Hepatocyte (in vitro differentiated cells): Measurements from ENCODE around the gene LDHB. TPM values are rescaled to one million over a fixed set of nuclear protein-coding genes. Genes with fewer than 3 reads are reported as not detected.

ENCODE experiments used
- DNase-seq: peaks from one replicate; pipeline ENCODE4 v3.0.0-alpha.2; 2016; ENCODE audit warnings: low spot score
- H2AFZ ChIP-seq: fragments of 200-600 bp; sonication (generic); 2 replicates; pipeline ENCODE4 v1.6.0; 2016; ENCODE audit warnings: antibody characterized with exemption, mild to moderate bottlenecking
- H3K27ac ChIP-seq: fragments of 200-600 bp; sonication (generic); 2 replicates; pipeline ENCODE4 v1.5.1; 2016; ENCODE audit warnings: mild to moderate bottlenecking
- H3K27me3 ChIP-seq: fragments of 200-600 bp; sonication (generic); 2 replicates; pipeline ENCODE4 v1.6.1; 2016
- H3K36me3 ChIP-seq: fragments of 200-600 bp; sonication (generic); replicated peaks from 2 replicates; pipeline ENCODE4 v1.5.1; 2016; ENCODE audit warnings: low read depth; ENCODE audit not compliant: insufficient read depth
- H3K4me1 ChIP-seq: fragments of 200-600 bp; sonication (generic); 2 replicates; pipeline ENCODE4 v1.5.1; 2016; ENCODE audit warnings: mild to moderate bottlenecking, moderate library complexity; ENCODE audit not compliant: insufficient read depth
- H3K4me2 ChIP-seq: fragments of 200-600 bp; sonication (generic); 2 replicates; pipeline ENCODE4 v1.6.0; 2016
- H3K4me3 ChIP-seq: fragments of 200-600 bp; sonication (generic); 2 replicates; pipeline ENCODE4 v1.5.1; 2016; ENCODE audit warnings: mild to moderate bottlenecking
- H3K79me2 ChIP-seq: fragments of 200-600 bp; sonication (generic); 2 replicates; pipeline ENCODE4 v1.6.0; 2017; ENCODE audit warnings: mild to moderate bottlenecking
- H3K9me2 ChIP-seq: fragments of 200-600 bp; sonication (generic); replicated peaks from 2 replicates; pipeline ENCODE4 v1.6.0; 2017; ENCODE audit warnings: mild to moderate bottlenecking; ENCODE audit not compliant: insufficient read depth
- H3K9me3 ChIP-seq: fragments of 200-600 bp; sonication (generic); 2 replicates; pipeline ENCODE4 v1.5.1; 2016; ENCODE audit warnings: low read depth, mild to moderate bottlenecking
- H4K20me1 ChIP-seq: fragments of 200-600 bp; sonication (generic); 2 replicates; pipeline ENCODE4 v1.6.0; 2016; ENCODE audit warnings: mild to moderate bottlenecking; ENCODE audit not compliant: insufficient read depth, poor library complexity, severe bottlenecking
- EZH2 ChIP-seq: fragments of 200-600 bp; sonication (generic); IDR thresholded peaks from 2 replicates; pipeline ENCODE4 v1.6.1; 2016; ENCODE audit warnings: antibody characterized with exemption, mild to moderate bottlenecking, borderline replicate concordance
- EZH2phosphoT487 ChIP-seq: fragments of 200-600 bp; sonication (generic); IDR thresholded peaks from one replicate; pipeline ENCODE4 v1.6.1; 2018; ENCODE audit warnings: antibody characterized with exemption, mild to moderate bottlenecking, low read depth, moderate library complexity; ENCODE audit not compliant: unreplicated experiment, severe bottlenecking
- WGBS: methylation state at CpG from one replicate; pipeline ENCODE4 v1.1.6; 2016; ENCODE audit warnings: low lambda C conversion rate; ENCODE audit errors: missing lambda C conversion rate; 5-methylcytosine and 5-hydroxymethylcytosine counted together
- polyA plus RNA-seq: library from polyadenylated mRNA; unstranded; fragments of >200 nt; fragmentation: Nextera tagmentation; extraction: Ambion mirVana; gene quantifications from 2 replicates; pipeline ENCODE4 v1.2.1, GENCODE V29; 2016
- total RNA-seq: library from RNA; depleted of rRNA; stranded (reverse); fragments of >200 nt; gene quantifications from 2 replicates; pipeline ENCODE4 v1.2.3, GENCODE V29; 2014
- TF ChIP-seq, protein P1 (sequence below): fragments of 200-600 bp; sonication (generic); IDR thresholded peaks from 2 replicates; pipeline ENCODE4 v1.5.1; 2016; ENCODE audit warnings: antibody characterized with exemption, mild to moderate bottlenecking; ENCODE audit not compliant: poor library complexity

Gene LDHB
- total and polyA plus RNA-seq, 2 experiments from 2014 or later: 641 to 669 TPM

DNA sequence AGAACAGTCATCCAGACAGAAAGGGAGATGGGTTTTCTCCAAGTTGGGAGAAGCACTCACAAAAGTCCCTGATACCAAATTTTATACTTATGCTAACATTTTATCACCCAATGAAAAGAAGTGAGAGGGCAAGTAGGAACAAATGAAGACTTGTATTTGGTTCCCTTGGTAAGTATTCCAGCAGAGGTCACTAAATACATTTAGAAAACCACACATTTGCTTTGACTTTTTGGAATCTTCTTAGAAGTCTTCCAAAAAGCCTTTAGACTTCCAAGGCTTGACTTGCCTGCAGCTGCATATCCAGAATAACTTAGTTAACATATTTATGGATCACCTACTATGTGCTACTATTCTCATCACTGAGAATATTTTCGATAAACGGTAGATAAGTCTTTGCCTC, 49.9 kb downstream of the LDHB start:
- peak; percentile 12 for DNase-seq

DNA sequence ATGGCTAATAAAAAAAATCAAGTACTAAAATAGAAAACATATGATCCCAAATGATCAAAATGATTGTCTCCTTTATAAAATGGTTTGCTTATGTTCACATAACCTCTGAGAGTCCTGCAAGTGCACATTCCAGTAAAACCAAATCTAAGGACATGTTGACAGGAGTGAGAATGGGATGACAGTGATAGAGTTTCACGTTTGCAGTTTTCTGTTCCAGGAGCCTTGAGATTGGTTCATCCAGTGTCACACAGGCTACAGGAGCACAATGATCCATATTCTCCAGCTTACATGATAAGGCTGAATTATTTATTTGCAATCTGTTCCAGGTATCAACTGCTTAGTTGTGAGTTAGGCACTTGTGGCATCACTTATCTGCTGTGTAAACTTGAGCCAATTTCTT, 51.5 kb downstream of the LDHB start:
- no peaks in the 10 kb centered on the region for H3K9me2 ChIP-seq
- 52% methylated on average over 1 of the region's 1 CpG for WGBS

More for the DNA sequence above, 49.9 kb downstream of the LDHB start:
- no peak overlapping the region for H2AFZ ChIP-seq
- no peaks in the 10 kb centered on the region for H3K27me3 ChIP-seq
- H3K9me2 ChIP-seq: no peaks in the 10 kb centered on the region
- 93% methylated on average over 2 of the region's 2 CpGs for WGBS
- no peaks in the 10 kb centered on the region for H3K4me1 ChIP-seq
- no peak overlapping the region for H3K27ac ChIP-seq
- TF ChIP-seq EZH2: no peak
- TF ChIP-seq, protein P1, sequence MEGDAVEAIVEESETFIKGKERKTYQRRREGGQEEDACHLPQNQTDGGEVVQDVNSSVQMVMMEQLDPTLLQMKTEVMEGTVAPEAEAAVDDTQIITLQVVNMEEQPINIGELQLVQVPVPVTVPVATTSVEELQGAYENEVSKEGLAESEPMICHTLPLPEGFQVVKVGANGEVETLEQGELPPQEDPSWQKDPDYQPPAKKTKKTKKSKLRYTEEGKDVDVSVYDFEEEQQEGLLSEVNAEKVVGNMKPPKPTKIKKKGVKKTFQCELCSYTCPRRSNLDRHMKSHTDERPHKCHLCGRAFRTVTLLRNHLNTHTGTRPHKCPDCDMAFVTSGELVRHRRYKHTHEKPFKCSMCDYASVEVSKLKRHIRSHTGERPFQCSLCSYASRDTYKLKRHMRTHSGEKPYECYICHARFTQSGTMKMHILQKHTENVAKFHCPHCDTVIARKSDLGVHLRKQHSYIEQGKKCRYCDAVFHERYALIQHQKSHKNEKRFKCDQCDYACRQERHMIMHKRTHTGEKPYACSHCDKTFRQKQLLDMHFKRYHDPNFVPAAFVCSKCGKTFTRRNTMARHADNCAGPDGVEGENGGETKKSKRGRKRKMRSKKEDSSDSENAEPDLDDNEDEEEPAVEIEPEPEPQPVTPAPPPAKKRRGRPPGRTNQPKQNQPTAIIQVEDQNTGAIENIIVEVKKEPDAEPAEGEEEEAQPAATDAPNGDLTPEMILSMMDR: peak; percentile 43
- no peaks in the 10 kb centered on the region for H3K79me2 ChIP-seq
- H3K36me3 ChIP-seq: no peaks in the 10 kb centered on the region
- H3K4me3 ChIP-seq: no peak overlapping the region
- H3K4me2 ChIP-seq: no peak overlapping the region
- H3K9me3 ChIP-seq: no peaks in the 10 kb centered on the region
- no peaks in the 10 kb centered on the region for H4K20me1 ChIP-seq

DNA sequence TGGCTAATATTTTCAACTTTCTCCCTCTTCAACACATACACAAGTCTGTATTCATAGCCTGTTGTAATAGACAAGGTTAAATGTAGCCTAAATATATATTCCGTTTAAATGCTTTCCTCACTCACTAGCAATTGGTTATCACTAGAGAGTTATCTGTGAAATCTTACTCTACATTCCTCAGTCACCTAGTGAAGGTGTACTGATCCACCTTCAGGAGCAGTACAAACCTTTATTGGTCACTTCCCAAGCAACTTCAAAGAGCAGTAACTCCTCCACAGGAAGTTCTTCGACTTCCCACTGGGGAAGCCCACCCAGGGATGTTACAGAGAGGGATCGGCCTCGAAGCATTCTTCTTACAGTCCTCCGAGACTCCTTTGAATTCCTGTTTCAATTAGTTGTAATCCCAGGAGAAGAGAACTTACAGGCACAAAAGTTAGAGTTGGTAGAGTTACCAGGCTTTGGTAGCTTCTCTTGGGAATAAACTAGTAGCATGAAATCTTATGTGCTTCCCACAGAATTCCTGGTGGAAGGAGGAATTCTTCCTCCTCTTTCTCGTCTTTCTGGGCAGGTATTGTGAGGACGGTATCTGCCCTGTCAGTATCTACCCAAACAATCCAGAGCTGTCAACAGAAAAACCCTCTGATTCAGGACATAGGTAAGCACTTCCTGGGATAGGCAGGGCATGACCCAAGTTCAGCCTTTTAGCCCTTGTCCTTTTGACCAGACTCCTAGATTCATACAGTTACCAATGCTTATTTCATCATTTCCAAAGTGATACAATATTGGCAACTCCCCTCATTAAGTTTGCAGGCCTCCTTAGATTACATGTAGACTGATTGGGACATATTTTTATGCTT, 53.2 kb downstream of the LDHB start, which contains the start of gene GYS2:
Gene GYS2 (minus strand): TSS at position 603 of the 857 bp plus-strand sequence. CDS start 255 bp downstream, at position 348.
- Histone ChIP-seq H2AFZ (no peak within 1 kb of the TSS), H3K36me3 (no peaks in the 10 kb centered on the region), H3K4me2 (peak within 1 kb of the TSS; percentile 31), H3K27ac (no peak within 1 kb of the TSS), H3K4me1 (no peaks in the 10 kb centered on the region), H3K9me2 (no peaks in the 10 kb centered on the region), H3K4me3 (no peak within 1 kb of the TSS), H3K79me2 (no peaks in the 10 kb centered on the region), H3K9me3 (no peaks in the 10 kb centered on the region), H4K20me1 (no peaks in the 10 kb centered on the region), H3K27me3 (no peaks in the 10 kb centered on the region)
- DNase-seq: no peak
- TF ChIP-seq, protein P1: no peak
- TF ChIP-seq EZH2phosphoT487 (no peak), EZH2 (no peak)
- WGBS: 54% methylated on average over 7 of the region's 7 CpGs

More for the DNA sequence above, 51.5 kb downstream of the LDHB start:
- Histone ChIP-seq H2AFZ (no peak overlapping the region), H3K36me3 (no peaks in the 10 kb centered on the region), H3K79me2 (no peaks in the 10 kb centered on the region), H3K4me3 (no peak overlapping the region), H3K4me2 (no peak overlapping the region), H3K4me1 (no peaks in the 10 kb centered on the region), H3K27ac (no peak overlapping the region), H3K9me3 (no peaks in the 10 kb centered on the region), H4K20me1 (no peaks in the 10 kb centered on the region), H3K27me3 (no peaks in the 10 kb centered on the region)
- no peak for DNase-seq
- TF ChIP-seq, protein P1: no peak
- TF ChIP-seq EZH2: no peak
- no peak for TF ChIP-seq EZH2phosphoT487
